Forelimb muscle (tissue), 1 donor: Measurements from ENCODE around the gene DBR1. TPM values are rescaled to one million over a fixed set of nuclear protein-coding genes. Genes with fewer than 3 reads are reported as not detected.
"Not testable (repeated sequence)": the region's sequence is repeated elsewhere in the genome, so short reads cannot be mapped to it uniquely, and the experiment has no call there.

Source experiments
- DNase-seq: peaks from one replicate; pipeline ENCODE4 v3.0.0-alpha.2; 2013; ENCODE audit warnings: low read depth
- polyA plus RNA-seq: library from polyadenylated mRNA; unstranded; fragments of 120-200 nt; gene quantifications from one replicate; pipeline ENCODE4 v1.2.1, GENCODE V29; 2013; ENCODE audit not compliant: insufficient read length

DBR1 gene
- polyA plus RNA-seq, 1 donor, result 9.4 TPM

DNA sequence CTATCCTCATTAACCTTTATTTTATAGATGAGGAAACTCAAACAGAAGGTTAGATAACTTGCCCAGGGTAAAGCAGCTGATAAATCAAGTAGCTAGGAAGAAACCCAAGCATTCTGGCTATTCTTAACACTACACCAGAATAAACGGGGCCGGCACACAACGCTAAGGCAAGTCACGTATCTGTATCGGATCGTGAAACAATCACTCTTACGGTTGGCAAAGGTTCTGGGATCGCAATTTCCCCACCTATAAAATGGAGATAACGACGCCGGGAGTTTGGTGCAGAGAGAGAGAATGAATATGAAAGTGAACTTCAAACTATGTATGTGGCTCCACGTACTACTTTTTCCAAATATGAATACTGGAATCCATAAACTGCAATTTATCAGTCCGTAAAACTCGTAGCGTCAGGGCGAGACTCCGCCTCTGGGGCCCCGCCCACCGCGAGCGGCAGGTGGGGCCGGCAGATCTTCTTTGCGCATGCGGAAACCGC, 12.1 kb upstream of the DBR1 start:
- DNase-seq, result no peak

DNA sequence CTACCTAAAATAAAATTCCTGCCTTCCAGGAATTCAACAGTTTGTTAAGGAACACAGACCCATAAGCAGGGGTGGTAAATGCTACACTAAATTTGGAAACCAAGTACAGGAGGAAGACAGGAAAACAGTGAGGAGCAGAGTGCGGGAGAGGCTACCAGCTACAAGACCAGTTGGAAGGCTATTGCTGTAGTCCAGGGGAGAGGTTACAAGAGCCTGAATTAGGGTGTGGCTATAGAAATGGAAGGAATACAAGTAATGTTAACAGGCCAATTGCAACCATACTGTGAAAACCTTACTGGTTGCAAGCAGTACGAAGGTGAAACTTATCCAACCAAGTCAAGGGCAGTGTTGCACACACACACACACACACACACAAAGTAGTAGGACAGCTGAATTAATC, 11.5 kb upstream of the DBR1 start:
- no peak for DNase-seq

DNA sequence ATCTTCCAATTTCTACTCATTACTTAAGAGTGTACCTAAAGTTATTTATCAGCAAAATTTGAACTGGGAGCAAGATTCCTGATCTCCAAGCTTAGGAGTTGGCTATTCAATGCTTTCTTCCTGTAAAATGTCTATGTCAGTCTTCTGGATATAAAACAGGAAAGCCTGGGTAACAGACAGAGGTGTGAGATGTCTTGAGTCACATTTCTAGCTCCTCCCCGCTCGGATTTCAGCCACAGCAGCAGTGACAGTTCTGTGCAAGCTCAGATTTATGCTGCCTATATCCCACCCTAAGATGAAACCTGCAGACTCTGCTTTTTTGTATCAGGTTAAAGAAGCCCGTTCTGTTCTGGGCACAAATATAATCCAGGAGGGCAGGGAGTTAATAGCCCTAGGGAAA, 10.3 kb upstream of the DBR1 start:
- no peak for DNase-seq

GRCh38 chr3:138180375-138181029, 5.8 kb upstream of the DBR1 start:
- DNase-seq, result no peak

DNA sequence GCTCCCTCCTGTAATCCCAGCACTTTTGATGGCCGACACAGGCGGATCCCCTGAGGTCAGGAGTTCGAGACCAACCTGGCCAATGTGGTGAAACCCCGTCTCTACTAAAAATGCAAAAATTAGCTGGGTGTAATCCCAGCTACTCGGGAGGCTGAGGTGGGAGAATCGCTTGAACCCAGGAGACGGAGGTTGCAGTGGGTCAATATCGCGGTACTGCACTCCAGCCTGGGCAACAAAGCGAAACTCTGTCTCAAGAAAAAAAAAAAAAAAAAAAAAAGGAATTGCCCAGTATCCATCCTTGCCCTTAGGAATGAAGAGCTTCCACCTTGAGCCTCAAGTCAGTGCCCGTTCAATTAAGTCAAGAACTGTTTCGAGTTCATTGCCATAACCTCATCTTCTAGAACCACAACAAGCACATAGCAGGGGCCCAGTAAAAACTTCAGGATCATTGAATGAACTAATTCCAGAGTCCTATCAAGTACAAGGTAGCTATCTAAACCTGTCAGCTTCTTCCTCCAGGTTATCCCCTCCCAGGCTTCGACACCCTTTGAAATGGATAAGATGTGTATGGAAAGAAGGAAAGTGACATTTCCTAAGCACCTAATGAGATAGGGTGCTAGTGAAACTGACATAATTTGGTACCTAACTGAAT, 826 bp downstream of the DBR1 start:
- DNase-seq, result no peak

- DNase-seq, result no peak
These were observed 2.1 kb downstream of the DBR1 start for GRCh38 chr3:138172625-138173024.

- DNase-seq, result no peak
These were observed 9.7 kb downstream of the DBR1 start for GRCh38 chr3:138165061-138165460.

DNA sequence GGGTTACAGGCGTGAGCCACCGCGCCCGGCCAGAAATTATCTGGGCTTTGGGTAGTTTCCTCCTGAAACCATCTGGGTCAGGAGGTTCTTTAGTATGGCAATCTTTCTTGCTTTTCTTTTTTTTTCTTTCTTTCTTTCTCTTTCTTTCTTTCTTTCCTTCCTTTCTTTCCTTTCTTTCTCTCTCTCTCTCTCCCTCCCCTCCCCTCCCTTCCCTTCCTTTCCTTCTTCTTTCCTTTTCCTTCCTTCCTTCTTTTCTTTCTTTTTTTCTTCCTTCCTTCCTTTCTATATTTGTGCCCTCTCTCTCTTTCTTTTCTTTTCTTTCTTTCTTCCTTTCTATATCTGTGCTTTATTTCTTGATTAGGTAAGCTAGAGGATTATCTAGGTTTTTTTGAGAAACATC, 17.0 kb downstream of the DBR1 start:
- DNase-seq, result no peak

DNA sequence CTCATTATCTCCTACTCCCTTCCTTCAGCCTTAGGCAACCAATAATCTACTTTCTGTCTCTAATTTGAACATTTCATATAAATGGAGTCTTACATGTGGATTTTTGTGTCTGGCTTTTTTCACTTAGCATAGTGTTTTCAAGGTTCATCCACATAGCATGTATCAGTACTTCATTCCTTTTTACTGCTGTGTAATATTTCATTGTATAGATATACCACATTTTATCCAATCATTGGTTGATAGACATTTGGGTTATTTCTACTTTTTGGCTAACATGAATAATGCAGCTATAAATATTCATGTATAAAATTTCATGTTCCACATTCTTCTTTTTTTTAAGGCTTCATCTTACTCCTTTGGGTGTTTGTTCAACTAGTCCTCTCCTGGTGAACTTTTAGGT, 20.2 kb downstream of the DBR1 start:
- no peak for DNase-seq

- DNase-seq, result no peak
These were observed 26.2 kb downstream of the DBR1 start for GRCh38 chr3:138148503-138148902.

DNA sequence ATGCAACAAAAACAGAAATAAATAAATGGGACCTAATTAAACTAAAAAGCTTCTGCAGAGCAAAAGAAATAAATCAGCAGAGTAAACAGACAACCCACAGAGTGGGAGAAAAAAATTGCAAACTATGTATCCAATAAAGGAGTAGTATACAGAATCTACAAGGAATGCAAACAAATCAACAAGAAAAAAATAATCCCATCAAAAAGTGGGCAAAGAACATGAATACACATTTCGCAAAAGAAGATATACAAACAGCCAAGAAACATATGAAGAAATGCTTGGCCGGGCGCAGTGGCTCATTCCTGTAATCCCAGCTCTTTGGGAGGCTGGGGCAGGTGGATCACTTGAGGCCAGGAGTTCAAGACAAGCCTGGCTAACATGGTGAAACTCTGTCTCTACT, 32.5 kb downstream of the DBR1 start:
- DNase-seq, result not testable (repeated sequence)

DNA sequence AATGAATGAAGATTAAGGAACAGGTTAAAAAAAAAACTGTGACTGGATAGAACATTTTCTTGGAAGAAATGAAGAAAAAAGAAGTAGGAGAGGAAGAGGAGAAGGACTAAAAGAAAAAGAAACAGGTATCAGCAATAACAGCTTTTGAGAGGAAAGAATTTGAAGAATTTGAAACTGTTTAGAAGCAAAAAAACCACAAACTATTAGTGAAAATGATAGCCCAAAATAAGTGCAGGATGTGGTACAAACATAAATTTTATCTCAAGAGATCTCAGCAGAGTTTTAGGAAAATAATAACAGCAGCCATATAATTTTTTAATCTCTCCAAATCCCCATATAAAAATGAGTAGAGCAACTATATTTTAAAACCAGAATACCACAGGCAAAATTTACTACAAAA, 33.8 kb downstream of the DBR1 start:
- DNase-seq, result no peak

DNA sequence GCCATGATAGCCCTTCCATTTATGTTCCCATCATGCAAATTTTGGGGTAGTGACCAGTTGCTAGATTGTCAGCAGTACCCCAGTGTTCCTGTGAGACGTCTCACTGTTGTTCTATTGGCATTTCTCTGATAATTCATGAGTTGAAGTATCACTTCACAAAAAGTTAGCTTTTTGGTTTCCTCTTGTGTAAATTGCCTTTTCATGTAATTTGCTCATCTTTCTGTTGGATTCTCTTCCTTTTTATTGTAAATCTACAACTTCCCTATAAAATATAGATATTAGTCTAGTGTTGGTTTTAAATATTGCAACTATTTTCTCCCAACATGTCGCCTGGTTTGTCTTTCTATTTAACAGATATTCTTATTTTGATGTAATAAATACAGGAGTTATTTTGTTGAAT, 35.0 kb downstream of the DBR1 start:
- DNase-seq, result no peak

DNA sequence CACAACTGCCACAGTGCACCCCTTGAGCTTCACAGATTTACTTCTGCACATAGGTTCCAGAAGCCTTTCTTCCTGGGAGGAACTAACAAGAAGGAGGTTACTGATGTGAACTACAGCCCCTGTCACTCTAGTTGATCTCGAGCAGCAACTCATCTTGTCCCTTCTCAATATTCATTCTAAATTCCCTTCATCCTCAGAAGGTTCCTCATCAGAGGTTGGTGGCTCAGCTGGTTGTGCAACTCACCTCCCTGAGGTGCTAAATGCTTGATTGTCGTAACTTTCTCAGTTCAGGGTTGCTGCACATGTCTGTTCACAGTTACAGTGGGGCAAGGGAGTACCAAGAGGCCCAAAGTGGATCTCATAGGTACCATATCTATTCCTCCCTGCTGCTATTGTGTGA, 36.9 kb downstream of the DBR1 start:
- no peak for DNase-seq

DNA sequence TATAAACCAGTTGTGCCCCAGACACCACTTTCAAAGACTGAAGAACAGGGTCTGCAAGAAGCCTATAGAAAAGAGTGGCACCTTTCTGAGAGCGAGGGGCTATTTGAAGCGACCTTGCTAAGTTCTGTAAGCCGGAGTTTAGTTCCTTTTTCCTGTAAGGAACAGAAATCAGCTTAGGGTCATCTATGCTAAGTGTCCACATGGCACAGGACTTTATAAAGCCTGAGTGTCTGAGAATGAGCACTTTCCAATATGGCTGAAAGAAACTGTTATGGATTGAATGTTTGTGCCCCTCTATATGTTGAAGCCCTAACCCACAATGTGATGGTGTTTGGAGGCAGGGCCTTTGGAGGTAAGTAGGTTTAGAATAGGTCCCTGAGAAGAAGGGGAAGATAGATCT, 38.5 kb downstream of the DBR1 start:
- DNase-seq, result no peak

DNA sequence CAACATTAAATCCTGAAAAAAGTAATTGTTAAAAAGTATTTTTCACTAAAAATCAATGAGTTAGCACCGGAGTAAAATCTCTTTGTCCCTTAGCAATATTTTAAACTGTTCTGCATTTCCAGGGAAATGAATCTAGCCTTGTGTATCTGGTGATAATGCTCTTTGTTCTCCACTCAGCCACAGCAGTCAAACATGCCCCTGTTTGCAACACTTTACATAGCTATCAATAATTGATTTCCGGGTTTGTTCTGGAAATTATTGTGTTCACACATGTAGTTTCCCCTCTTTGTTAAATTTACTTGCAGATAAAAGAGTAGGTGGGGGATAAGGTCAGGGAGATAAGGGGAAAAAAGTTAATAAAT, 38.9 kb downstream of the DBR1 start:
- DNase-seq, result no peak

DNA sequence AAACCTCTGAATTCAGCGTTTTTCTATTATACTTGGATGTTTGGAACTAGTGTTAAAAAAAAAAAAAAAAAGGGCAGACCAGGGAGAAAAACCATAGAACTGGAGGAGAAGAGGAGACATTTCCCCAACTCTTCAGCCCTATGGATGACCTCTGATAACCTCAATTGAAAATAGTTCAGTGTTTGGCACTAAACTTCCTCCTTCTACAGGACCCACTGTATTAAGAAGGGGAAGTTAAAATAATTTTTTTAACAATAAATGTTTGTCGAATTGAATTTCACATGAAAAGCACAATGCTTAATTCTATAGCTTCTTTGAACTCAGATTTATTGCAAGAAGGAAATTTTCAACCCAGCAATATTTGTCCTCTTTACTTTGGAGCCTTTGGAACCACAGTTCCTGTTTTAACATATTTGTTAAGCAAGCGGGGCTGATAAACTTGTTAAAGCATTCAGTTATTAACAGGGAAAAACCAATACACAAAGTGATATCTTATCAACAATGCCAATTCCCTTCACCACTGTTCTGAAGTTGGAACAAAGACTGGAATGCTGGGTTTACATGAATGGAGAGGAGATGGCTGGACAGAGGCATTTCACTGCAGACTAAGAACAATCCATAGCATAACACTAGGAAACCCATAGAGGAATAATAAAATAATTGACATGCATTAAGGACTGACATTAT, 39.4 kb downstream of the DBR1 start:
- DNase-seq, result no peak

GRCh38 chr3:138132239-138132638, 42.5 kb downstream of the DBR1 start, which contains the start of gene A4GNT:
A4GNT (minus strand) TSS chr3:138132390; CDS start chr3:138131256, 1,134 bp downstream.
- no peak for DNase-seq

GRCh38 chr3:138127636-138128365, 46.9 kb downstream of the DBR1 start:
- no peak for DNase-seq

GRCh38 chr3:138125548-138126221, 49.0 kb downstream of the DBR1 start:
- DNase-seq, result no peak

GRCh38 chr3:138124706-138125355, 49.9 kb downstream of the DBR1 start:
- no peak for DNase-seq
